Calu3 (cell line): ENCODE data around the gene RPRD1B. TPM values are rescaled to one million over a fixed set of nuclear protein-coding genes. Genes with fewer than 3 reads are reported as not detected.
A peak's percentile ranks its signal among the peaks of the same experiment; 100 is the strongest.

Source experiments
- BruUV-seq: library from RNA; stranded (reverse); fragments of 400-500 nt; replicated peaks from 2 replicates; lab custom pipeline; 2021; lab: Mats Ljungman, UMichigan
- CTCF ChIA-PET: fragments of 300-600 bp; sonication (Branson Sonifier 250); formaldehyde crosslinking; loops from one replicate; lab custom pipeline; 2022; ENCODE audit warnings: antibody characterized with exemption; lab: Charles Lee
- DNase-seq: peaks from one replicate; pipeline ENCODE4 v3.0.0; 2022
- H3K27ac Mint-ChIP-seq: one replicate; pipeline ENCODE4 v1.8.0; 2022; ENCODE audit warnings: mixed read lengths; ENCODE audit not compliant: unreplicated experiment
- H3K27me3 Mint-ChIP-seq: one replicate; pipeline ENCODE4 v1.8.0; 2022; ENCODE audit warnings: mixed read lengths; ENCODE audit not compliant: unreplicated experiment
- H3K36me3 Mint-ChIP-seq: one replicate; pipeline ENCODE4 v1.8.0; 2022; ENCODE audit warnings: mild to moderate bottlenecking, moderate library complexity, mixed read lengths; ENCODE audit not compliant: insufficient read depth, unreplicated experiment
- H3K4me1 Mint-ChIP-seq: one replicate; pipeline ENCODE4 v1.8.0; 2022; ENCODE audit warnings: mild to moderate bottlenecking, low read depth, mixed read lengths; ENCODE audit not compliant: unreplicated experiment
- H3K4me3 Mint-ChIP-seq: one replicate; pipeline ENCODE4 v1.8.0; 2022; ENCODE audit warnings: mild to moderate bottlenecking, low read depth, moderate library complexity, mixed read lengths; ENCODE audit not compliant: unreplicated experiment
- H3K9me3 Mint-ChIP-seq: one replicate; pipeline ENCODE4 v1.8.0; 2022; ENCODE audit warnings: low read depth, mixed read lengths; ENCODE audit not compliant: unreplicated experiment
- intact Hi-C: fragments of 100-400 bp; cut with micrococcal nuclease; formaldehyde crosslinking; loops from one replicate; pipeline ENCODE4 v1.10.0; 2022; ENCODE audit not compliant: unreplicated experiment
- total RNA-seq: library from RNA; stranded (reverse); gene quantifications from 2 replicates; pipeline ENCODE4 v1.2.3, GENCODE V29; 2022
- TF ChIP-seq, protein P1 (sequence below): fragments of 200-600 bp; IDR thresholded peaks from one replicate; pipeline ENCODE4 v1.8.0; 2022; ENCODE audit warnings: antibody characterized with exemption; ENCODE audit not compliant: unreplicated experiment

RPRD1B gene
- total RNA-seq, 1 experiment from 2014 or later: 53.5 TPM

DNA sequence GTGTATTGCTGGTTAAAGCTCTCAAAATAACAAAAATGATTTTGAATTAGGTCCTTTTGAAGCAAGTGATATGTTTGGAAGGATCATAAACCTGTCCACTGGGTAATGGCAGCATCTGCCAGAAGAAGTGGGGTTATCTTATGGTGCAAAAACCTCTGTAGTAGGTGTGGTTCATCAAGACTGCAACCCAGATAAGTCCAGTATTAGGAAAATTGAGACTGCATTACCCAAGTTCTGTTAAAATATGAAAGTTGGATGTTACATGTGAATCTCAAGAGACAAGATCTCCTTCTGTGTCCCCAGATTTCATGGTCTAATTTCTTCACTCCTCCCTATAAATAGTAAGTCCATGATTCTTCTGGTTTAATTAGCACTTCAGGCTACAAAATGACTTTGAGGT lies 59.4 kb downstream of the RPRD1B start:
- BruUV-seq: no TSS peak
- no peaks in the 10 kb centered on the region for H3K27me3 Mint-ChIP-seq

DNA sequence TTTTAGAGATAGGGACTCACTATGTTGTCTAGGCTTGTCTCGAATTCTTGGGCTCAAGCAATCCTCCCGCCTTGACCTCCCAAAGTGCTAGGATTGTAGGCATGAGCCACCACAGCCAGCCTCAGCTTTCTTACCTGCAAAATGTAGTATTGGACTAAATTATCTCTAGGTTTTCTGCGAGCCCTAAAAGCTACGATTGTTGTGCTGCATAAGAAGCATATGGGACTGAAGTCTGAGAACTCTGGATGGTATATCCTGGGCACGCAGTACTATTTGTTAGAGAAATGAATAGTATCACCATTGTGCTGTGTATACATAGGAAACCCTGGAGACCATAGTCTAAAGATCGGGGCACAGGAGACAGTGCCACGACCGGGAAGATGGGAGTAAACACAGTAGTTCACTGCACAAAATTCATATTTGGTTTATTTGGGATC lies 60.1 kb downstream of the RPRD1B start:
- TF ChIP-seq, protein P1, sequence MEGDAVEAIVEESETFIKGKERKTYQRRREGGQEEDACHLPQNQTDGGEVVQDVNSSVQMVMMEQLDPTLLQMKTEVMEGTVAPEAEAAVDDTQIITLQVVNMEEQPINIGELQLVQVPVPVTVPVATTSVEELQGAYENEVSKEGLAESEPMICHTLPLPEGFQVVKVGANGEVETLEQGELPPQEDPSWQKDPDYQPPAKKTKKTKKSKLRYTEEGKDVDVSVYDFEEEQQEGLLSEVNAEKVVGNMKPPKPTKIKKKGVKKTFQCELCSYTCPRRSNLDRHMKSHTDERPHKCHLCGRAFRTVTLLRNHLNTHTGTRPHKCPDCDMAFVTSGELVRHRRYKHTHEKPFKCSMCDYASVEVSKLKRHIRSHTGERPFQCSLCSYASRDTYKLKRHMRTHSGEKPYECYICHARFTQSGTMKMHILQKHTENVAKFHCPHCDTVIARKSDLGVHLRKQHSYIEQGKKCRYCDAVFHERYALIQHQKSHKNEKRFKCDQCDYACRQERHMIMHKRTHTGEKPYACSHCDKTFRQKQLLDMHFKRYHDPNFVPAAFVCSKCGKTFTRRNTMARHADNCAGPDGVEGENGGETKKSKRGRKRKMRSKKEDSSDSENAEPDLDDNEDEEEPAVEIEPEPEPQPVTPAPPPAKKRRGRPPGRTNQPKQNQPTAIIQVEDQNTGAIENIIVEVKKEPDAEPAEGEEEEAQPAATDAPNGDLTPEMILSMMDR: no peak
- Mint-ChIP-seq H3K9me3 (no peaks in the 10 kb centered on the region), H3K36me3 (peaks cover 20% of the 10 kb centered on the region), H3K4me3 (no peak overlapping the region), H3K27ac (peak overlapping the region; percentile 9), H3K4me1 (peaks cover 21% of the 10 kb centered on the region), H3K27me3 (no peaks in the 10 kb centered on the region)
- DNase-seq: no peak
- intact Hi-C loops: no loop called here
- no TSS peak for BruUV-seq
- CTCF ChIA-PET: interaction anchor here (0.6 to 1.8 kb wide), 7 partner anchors 10 to 127 kb away, joined by 3 to 9 read pairs (median 3); no protein-coding TSS in a partner anchor

More for the DNA sequence above, 59.4 kb downstream of the RPRD1B start:
- Mint-ChIP-seq H3K27ac (peak overlapping the region; percentile 9), H3K4me3 (no peak overlapping the region), H3K4me1 (peaks cover 19% of the 10 kb centered on the region), H3K9me3 (no peaks in the 10 kb centered on the region), H3K36me3 (peaks cover 23% of the 10 kb centered on the region)
- CTCF ChIA-PET: interaction anchor here (0.7 to 1.8 kb wide), 4 partner anchors 19 to 821 kb away, joined by 5 to 9 read pairs (median 8); no protein-coding TSS in a partner anchor
- intact Hi-C loops: no loop called here
- DNase-seq: no peak
- TF ChIP-seq, protein P1: no peak

DNA sequence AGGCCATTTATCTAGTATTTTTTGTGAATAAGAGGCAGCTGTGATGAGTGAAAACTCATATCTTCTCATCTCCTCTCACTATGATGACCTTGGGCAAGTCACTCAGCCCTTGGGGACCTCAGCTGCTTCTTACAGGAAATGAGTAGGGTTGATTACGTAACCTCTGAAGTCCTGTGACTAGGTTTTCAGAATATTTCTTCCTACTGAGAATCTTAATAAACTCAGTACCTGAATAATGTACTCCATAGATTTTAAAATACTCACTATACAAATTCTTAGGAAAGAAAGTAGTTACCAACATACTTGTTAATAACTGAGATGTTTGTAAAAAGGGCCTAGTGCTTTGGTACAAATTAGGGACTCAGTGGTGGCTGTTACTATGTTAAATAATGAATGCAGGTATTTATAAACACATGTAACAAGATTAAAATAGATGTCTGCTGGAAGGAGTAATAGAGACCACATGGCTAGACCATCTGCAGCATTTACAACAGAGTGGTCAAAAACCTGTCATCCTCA lies 60.9 kb downstream of the RPRD1B start:
- BruUV-seq: no TSS peak
- intact Hi-C loops: no loop called here
- peak overlapping the region; percentile 50 for H3K27ac Mint-ChIP-seq
- H3K36me3 Mint-ChIP-seq: peaks cover 17% of the 10 kb centered on the region
- CTCF ChIA-PET: interaction anchor here (0.9 to 1.8 kb wide), 6 partner anchors 10 to 126 kb away, joined by 3 to 9 read pairs (median 3); no protein-coding TSS in a partner anchor
- no peaks in the 10 kb centered on the region for H3K9me3 Mint-ChIP-seq
- TF ChIP-seq, protein P1: no peak
- H3K4me1 Mint-ChIP-seq: peaks cover 29% of the 10 kb centered on the region
- H3K27me3 Mint-ChIP-seq: no peaks in the 10 kb centered on the region
- no peak for DNase-seq
- no peak overlapping the region for H3K4me3 Mint-ChIP-seq

DNA sequence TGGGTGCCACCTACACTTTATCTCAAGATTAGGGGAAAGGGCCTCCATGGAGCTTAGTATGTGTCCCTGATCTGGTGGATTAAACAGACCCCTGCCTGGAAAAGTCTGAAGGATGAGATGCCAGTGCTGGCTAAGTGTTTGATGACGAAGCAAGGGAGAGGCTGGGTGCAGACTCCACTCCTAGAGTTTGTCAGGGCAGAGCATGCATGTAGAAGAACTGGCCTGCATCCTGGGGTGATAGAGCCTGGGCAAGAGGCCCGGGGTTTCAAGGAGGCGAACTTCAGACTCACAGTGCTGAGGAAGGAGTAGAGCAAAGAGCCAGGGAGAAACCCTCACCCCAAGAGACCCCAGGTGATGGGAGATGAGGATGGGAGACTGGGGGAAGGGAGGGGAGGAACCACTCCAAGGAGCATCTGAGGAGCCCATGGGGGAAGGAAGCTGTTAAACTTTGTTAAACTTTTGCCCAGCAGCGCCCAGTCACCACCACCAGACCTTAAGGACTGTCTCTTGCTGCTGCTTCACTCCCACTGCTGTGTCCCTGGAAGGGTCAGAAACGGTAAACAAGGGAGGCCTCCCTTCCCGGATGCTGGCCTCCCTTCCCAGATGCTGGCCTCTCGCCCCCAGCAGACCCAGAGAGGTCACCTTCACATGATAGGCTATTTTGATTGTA lies 61.6 kb downstream of the RPRD1B start:
- no peak for DNase-seq
- H3K4me3 Mint-ChIP-seq: no peak overlapping the region
- BruUV-seq: no TSS peak
- H3K27me3 Mint-ChIP-seq: no peaks in the 10 kb centered on the region
- H3K27ac Mint-ChIP-seq: peak overlapping the region; percentile 50
- peaks cover 29% of the 10 kb centered on the region for H3K4me1 Mint-ChIP-seq
- no peaks in the 10 kb centered on the region for H3K9me3 Mint-ChIP-seq
- intact Hi-C loops: no loop called here
- H3K36me3 Mint-ChIP-seq: peaks cover 10% of the 10 kb centered on the region
- TF ChIP-seq, protein P1: no peak
- CTCF ChIA-PET: interaction anchor here (1.1 kb wide), 1 partner anchor 37 kb away, joined by 5 read pairs; no protein-coding TSS in a partner anchor
